Right hindlimb (tissue), 1 donor: Measurements from ENCODE around the gene PREP.
"Not testable (repeated sequence)": the region's sequence is repeated elsewhere in the genome, so short reads cannot be mapped to it uniquely, and the experiment has no call there.

Experiments used
- DNase-seq: peaks from one replicate; pipeline ENCODE4 v3.0.0-alpha.2; 2018

The PREP gene

GRCh38 chr6:105259913-105260889, 142.7 kb downstream of the PREP start:
- DNase-seq: no peak

DNA sequence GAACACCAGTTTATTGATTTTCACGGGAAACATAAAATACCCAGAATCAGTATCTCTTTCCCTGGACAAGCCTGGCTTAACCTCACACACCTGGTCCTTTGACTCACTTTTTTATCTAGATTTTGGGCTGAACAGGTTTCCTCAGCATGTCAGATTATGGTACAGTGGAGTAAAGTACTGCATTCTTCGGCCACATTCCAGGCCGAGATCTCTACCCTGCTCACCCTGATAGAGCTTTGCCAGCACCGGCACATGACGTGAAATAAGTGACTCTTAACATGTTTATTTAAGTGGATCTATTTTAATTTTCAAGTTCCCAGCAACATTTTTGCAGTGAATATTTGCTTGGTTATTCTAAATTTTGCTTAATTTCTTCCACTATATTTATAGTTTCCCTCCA, 144.1 kb downstream of the PREP start:
- DNase-seq: no peak

GRCh38 chr6:105257340-105257739, 145.5 kb downstream of the PREP start:
- no peak for DNase-seq

GRCh38 chr6:105256619-105257018, 146.3 kb downstream of the PREP start:
- DNase-seq: no peak

- DNase-seq: no peak
These were observed 149.1 kb downstream of the PREP start for GRCh38 chr6:105253787-105254186.

DNA sequence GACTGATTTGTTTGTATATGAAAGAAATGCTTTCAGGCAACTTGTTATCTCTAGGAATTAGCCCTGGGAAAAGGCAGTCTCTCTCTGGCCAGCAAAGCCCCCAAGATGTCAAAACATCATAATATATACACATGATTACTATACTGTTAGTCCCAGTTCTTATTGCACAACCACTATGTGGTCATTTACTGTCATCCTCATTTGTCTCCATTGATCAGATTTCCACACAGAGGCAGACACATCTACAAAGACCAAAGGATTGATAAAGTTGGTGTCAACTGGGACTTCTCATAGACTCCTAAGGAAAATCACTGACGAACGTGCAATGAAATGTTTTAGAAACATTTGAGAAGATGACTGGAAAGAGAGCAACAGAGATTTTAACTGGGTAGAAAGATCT, 151.2 kb downstream of the PREP start:
- DNase-seq: no peak

DNA sequence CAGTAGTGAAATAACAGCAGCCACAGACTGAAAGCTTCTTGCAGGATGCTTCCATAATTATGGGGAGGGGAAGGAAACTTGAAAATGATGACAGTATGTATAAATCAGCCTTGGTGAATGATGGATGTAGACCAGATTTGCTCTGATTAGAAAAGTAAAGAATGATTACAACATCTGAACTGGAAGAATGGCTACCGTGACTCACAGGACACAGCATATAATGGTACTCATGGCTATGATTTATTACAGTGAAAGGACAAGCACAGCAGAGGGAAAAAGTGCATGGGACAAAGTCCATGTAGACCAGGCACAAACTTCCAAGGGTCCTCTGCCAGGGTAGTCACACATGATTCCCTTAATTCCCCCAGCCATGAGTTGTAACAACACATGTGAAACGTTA, 152.3 kb downstream of the PREP start:
- DNase-seq: no peak

DNA sequence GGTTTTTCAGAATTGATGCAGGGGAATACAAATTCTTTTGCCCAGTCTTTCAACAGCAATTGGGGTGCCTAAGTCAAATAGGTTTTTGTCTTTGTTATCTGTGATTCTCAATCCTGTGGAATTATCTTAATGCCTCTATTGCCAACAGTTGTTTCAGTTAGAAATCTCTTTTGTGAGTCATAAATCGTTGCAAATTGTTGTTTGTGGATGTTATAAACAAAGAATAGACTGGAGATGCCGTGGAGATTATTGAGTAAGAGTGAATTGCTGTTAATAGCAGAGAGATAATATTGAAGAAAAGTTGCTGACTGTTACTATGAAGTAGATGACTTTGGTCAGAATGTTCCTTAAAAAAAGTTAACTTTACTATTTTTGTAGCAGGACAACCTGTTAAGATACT, 159.4 kb downstream of the PREP start:
- DNase-seq: no peak

DNA sequence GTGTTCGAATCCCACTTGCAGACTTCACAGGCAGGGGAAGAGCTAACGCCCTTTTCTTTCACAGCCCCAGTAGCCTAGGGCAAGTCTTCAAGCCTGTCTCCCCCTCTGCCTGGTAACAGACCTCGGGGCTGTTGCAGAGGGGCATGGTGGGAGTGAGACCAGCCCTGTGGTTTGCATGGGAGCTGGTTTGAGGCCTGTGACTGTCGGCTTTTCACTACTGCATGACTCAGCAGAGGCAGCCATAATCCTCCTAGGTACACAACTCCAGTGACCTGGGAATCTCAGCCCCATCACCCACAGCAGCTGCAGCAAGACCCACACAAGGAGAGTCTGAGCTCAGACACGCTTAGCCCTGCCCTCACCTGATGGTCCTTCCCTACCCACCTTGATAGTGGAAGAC, 167.7 kb downstream of the PREP start:
- DNase-seq: no peak

- DNase-seq: not testable (repeated sequence)
These were observed 171.1 kb downstream of the PREP start for GRCh38 chr6:105231771-105232170.
